Measurements from ENCODE around the gene MAST1. TPM values are rescaled to one million over a fixed set of nuclear protein-coding genes. Genes with fewer than 3 reads are reported as not detected.

The MAST1 gene
- total and polyA plus RNA-seq, 9 donors: 0.09 to 0.90 (median 0.61) TPM

DNA sequence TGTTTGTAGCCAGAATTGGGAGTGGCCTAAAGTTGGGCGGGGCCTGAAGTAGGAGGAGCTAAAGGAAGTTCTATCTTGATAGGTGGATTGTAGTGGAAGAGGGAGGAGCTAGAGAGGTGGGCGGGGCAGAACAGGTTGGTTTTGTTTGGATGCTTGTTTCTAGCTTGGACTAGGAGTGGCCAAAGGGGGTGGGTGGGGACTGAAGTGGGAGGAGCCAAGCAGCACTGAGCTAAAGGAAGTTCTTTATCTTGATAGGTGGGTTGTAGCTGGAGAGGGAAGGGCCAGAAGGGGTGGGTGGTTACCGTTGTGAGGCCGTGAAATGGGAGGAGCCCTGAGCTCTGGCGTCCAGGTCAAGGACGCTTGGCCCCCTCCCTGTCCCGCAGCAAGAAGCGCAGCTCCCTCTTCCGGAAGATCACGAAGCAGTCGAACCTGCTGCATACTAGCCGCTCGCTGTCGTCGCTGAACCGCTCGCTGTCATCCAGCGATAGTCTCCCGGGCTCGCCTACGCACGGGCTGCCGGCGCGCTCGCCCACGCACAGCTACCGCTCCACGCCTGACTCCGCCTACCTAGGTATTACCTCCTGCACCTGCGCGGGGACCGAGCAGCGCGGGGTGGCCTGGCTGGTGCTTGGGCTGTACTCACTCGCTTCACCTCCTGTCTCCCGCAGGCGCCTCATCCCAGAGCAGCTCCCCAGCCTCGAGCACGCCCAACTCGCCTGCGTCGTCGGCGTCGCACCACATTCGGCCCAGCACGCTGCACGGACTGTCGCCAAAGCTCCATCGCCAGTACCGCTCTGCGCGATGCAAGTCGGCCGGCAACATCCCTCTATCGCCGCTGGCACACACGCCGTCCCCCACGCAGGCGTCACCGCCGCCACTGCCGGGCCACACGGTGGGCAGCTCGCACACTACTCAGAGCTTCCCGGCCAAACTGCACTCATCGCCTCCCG lies 34.9 kb downstream of the MAST1 start:
- peaks cover 11% of the 10 kb centered on the region for H3K27me3 ChIP-seq (ENCODE audit: control insufficient read depth, insufficient read depth, low read length)
- no peaks in the 10 kb centered on the region for H3K9me3 ChIP-seq (replicated peaks; ENCODE audit: control insufficient read depth, low read depth, low read length)
- peak; percentile 50 for DNase-seq
- no peak overlapping the region for H3K27ac ChIP-seq (ENCODE audit: low read length)
- H3K36me3 ChIP-seq (ENCODE audit: control insufficient read depth, insufficient read depth, low read length): no peaks in the 10 kb centered on the region
- 53% methylated on average over 69 of the region's 70 CpGs for WGBS (ENCODE audit: insufficient coverage)
- H3K4me1 ChIP-seq (ENCODE audit: control insufficient read depth, insufficient read depth, low read length): peaks cover 5% of the 10 kb centered on the region
- H3K4me3 ChIP-seq (ENCODE audit: low read length): no peak overlapping the region

GRCh38 chr19:12873891-12874745 lies 35.8 kb downstream of the MAST1 start:
- Histone ChIP-seq H3K9me3 (replicated peaks; ENCODE audit: control insufficient read depth, low read depth, low read length) (no peaks in the 10 kb centered on the region), H3K27me3 (ENCODE audit: control insufficient read depth, insufficient read depth, low read length) (peaks cover 11% of the 10 kb centered on the region), H3K4me1 (ENCODE audit: control insufficient read depth, insufficient read depth, low read length) (peaks cover 5% of the 10 kb centered on the region), H3K27ac (ENCODE audit: low read length) (no peak overlapping the region), H3K36me3 (ENCODE audit: control insufficient read depth, insufficient read depth, low read length) (no peaks in the 10 kb centered on the region), H3K4me3 (ENCODE audit: low read length) (no peak overlapping the region)
- 81% methylated on average over 76 of the region's 86 CpGs for WGBS (ENCODE audit: insufficient coverage)
- DNase-seq: no peak

DNA sequence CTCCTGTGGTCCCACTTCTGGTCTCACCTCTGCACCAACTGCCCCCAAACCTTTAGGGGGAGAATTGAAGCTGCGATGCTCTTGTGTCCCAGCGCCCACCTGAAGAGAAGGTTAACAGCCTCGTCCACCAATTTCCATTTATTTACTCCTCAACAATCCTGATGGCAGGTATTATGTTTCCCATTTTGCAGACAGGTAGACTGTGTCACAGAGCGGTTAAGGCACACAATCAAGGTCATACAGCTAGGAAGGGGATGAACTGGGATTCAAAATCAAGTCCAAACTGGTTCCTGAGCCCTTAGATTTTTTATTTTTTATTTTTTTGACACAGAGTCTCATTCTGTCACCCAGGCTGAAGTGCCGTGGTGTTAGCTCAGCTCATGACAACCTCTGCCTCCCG lies 36.8 kb downstream of the MAST1 start:
- no peak overlapping the region for H3K27ac ChIP-seq (ENCODE audit: low read length)
- no peak overlapping the region for H3K4me3 ChIP-seq (ENCODE audit: low read length)
- peaks cover 11% of the 10 kb centered on the region for H3K27me3 ChIP-seq (ENCODE audit: control insufficient read depth, insufficient read depth, low read length)
- no peak for DNase-seq
- H3K36me3 ChIP-seq (ENCODE audit: control insufficient read depth, insufficient read depth, low read length): no peaks in the 10 kb centered on the region
- peaks cover 5% of the 10 kb centered on the region for H3K4me1 ChIP-seq (ENCODE audit: control insufficient read depth, insufficient read depth, low read length)
- 97% methylated on average over 4 of the region's 6 CpGs for WGBS (ENCODE audit: insufficient coverage)
- no peaks in the 10 kb centered on the region for H3K9me3 ChIP-seq (replicated peaks; ENCODE audit: control insufficient read depth, low read depth, low read length)

GRCh38 chr19:12880551-12881171 lies 42.3 kb downstream of the MAST1 start:
- WGBS (ENCODE audit: insufficient coverage): 4% methylated on average over 22 of the region's 29 CpGs
- Histone ChIP-seq H3K4me3 (ENCODE audit: low read length) (peak overlapping the region; percentile 67), H3K9me3 (replicated peaks; ENCODE audit: control insufficient read depth, low read depth, low read length) (peaks cover 5% of the 10 kb centered on the region), H3K4me1 (ENCODE audit: control insufficient read depth, insufficient read depth, low read length) (peaks cover 25% of the 10 kb centered on the region), H3K27me3 (ENCODE audit: control insufficient read depth, insufficient read depth, low read length) (peaks cover 36% of the 10 kb centered on the region), H3K27ac (ENCODE audit: low read length) (peak overlapping the region; percentile 89), H3K36me3 (ENCODE audit: control insufficient read depth, insufficient read depth, low read length) (no peaks in the 10 kb centered on the region)
- DNase-seq: no peak

- DNase-seq: peak; percentile 95
- Histone ChIP-seq H3K4me3 (ENCODE audit: low read length) (peak within 1 kb of the TSS; percentile 67), H3K9me3 (replicated peaks; ENCODE audit: control insufficient read depth, low read depth, low read length) (peaks cover 5% of the 10 kb centered on the region), H3K36me3 (ENCODE audit: control insufficient read depth, insufficient read depth, low read length) (no peaks in the 10 kb centered on the region), H3K27ac (ENCODE audit: low read length) (peak within 1 kb of the TSS; percentile 89), H3K27me3 (ENCODE audit: control insufficient read depth, insufficient read depth, low read length) (peaks cover 42% of the 10 kb centered on the region), H3K4me1 (ENCODE audit: control insufficient read depth, insufficient read depth, low read length) (peaks cover 27% of the 10 kb centered on the region)
- WGBS (ENCODE audit: insufficient coverage): 0% methylated on average over 37 of the region's 38 CpGs
Observed at GRCh38 chr19:12881172-12881808, 43.0 kb downstream of the MAST1 start, which contains the start of gene DNASE2. Gene DNASE2 (minus strand): TSS chr19:12881449. CDS start chr19:12881375, 74 bp downstream.

DNA sequence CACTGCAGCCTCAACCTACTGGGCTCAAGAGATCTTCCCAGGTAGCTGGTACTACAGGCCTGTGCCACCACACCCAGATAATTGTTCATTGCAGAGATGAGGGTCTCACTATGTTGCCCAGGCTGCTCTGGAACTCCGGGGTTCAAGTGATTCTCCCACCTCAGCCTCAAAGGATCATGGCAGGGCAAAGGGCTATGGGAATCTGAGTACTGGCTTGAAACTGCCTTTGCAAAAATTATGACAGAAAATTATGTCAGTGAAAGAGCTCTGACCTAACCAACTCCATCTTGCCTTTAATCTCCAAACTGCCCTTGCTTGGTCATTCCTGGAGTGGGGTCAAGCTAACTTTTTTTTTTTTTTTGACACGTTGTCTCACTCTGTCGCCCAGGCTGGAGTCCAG lies 44.3 kb downstream of the MAST1 start:
- WGBS (ENCODE audit: insufficient coverage): no CpG with 5 or more reads among the region's 3 CpGs
- no peak for DNase-seq
- Histone ChIP-seq H3K4me3 (ENCODE audit: low read length) (no peak overlapping the region), H3K27ac (ENCODE audit: low read length) (no peak overlapping the region), H3K9me3 (replicated peaks; ENCODE audit: control insufficient read depth, low read depth, low read length) (peaks cover 5% of the 10 kb centered on the region), H3K36me3 (ENCODE audit: control insufficient read depth, insufficient read depth, low read length) (no peaks in the 10 kb centered on the region), H3K4me1 (ENCODE audit: control insufficient read depth, insufficient read depth, low read length) (peaks cover 27% of the 10 kb centered on the region), H3K27me3 (ENCODE audit: control insufficient read depth, insufficient read depth, low read length) (peaks cover 54% of the 10 kb centered on the region)

- 87% methylated on average over 3 of the region's 3 CpGs for WGBS (ENCODE audit: insufficient coverage)
- Histone ChIP-seq H3K27ac (ENCODE audit: low read length) (no peak overlapping the region), H3K36me3 (ENCODE audit: control insufficient read depth, insufficient read depth, low read length) (no peaks in the 10 kb centered on the region), H3K27me3 (ENCODE audit: control insufficient read depth, insufficient read depth, low read length) (peaks cover 54% of the 10 kb centered on the region), H3K4me3 (ENCODE audit: low read length) (no peak overlapping the region), H3K4me1 (ENCODE audit: control insufficient read depth, insufficient read depth, low read length) (peaks cover 27% of the 10 kb centered on the region), H3K9me3 (replicated peaks; ENCODE audit: control insufficient read depth, low read depth, low read length) (peaks cover 5% of the 10 kb centered on the region)
- no peak for DNase-seq
Observed at GRCh38 chr19:12884202-12884601, 45.9 kb downstream of the MAST1 start.

GRCh38 chr19:12884627-12884925 lies 46.3 kb downstream of the MAST1 start:
- DNase-seq: no peak
- no peak overlapping the region for H3K4me3 ChIP-seq (ENCODE audit: low read length)
- H3K4me1 ChIP-seq (ENCODE audit: control insufficient read depth, insufficient read depth, low read length): peaks cover 27% of the 10 kb centered on the region
- 71% methylated on average over 11 of the region's 12 CpGs for WGBS (ENCODE audit: insufficient coverage)
- peaks cover 54% of the 10 kb centered on the region for H3K27me3 ChIP-seq (ENCODE audit: control insufficient read depth, insufficient read depth, low read length)
- H3K36me3 ChIP-seq (ENCODE audit: control insufficient read depth, insufficient read depth, low read length): no peaks in the 10 kb centered on the region
- H3K27ac ChIP-seq (ENCODE audit: low read length): no peak overlapping the region
- H3K9me3 ChIP-seq (replicated peaks; ENCODE audit: control insufficient read depth, low read depth, low read length): peaks cover 5% of the 10 kb centered on the region

GRCh38 chr19:12884926-12885748 lies 46.8 kb downstream of the MAST1 start:
- peaks cover 5% of the 10 kb centered on the region for H3K9me3 ChIP-seq (replicated peaks; ENCODE audit: control insufficient read depth, low read depth, low read length)
- no peak overlapping the region for H3K27ac ChIP-seq (ENCODE audit: low read length)
- H3K4me3 ChIP-seq (ENCODE audit: low read length): peak overlapping the region; percentile 21
- peaks cover 27% of the 10 kb centered on the region for H3K4me1 ChIP-seq (ENCODE audit: control insufficient read depth, insufficient read depth, low read length)
- WGBS (ENCODE audit: insufficient coverage): 2% methylated on average over 73 of the region's 73 CpGs
- H3K27me3 ChIP-seq (ENCODE audit: control insufficient read depth, insufficient read depth, low read length): peaks cover 54% of the 10 kb centered on the region
- no peaks in the 10 kb centered on the region for H3K36me3 ChIP-seq (ENCODE audit: control insufficient read depth, insufficient read depth, low read length)
- no peak for DNase-seq

Measured in muscle of leg (tissue), 11 donors.